ENCODE results near the gene CDH23. TPM values are rescaled to one million over a fixed set of nuclear protein-coding genes. Genes with fewer than 3 reads are reported as not detected.

The CDH23 gene
- total RNA-seq, 2 donors from 2014 or later = 3.9 to 4.4 TPM

DNA sequence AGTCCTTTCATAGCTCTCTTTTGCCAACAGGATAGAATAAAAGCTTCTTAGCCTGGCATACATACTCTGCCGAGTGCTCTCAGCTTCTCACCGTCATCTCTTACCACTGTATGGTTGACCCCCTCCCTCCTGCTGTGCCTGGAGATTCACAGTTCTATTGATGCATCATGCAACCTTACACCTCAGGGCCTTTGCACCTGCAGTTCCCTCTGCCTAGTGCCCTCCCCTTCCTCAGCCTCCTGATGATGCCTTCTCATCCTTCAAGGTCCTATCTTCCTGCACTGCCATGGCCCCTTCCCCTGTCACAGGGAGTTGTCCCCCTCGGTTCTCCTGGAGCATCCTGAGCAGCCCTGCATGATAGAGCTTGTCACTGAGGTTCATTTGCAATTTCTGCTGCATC, 81.5 kb downstream of the CDH23 start:
- Histone ChIP-seq H3K27ac (no peak overlapping the region), H3K9me3 (no peaks in the 10 kb centered on the region), H3K36me3 (no peaks in the 10 kb centered on the region), H3K4me1 (peaks cover 0 to 44% of the 10 kb centered on the region in 2 donors), H3K27me3 (no peaks in the 10 kb centered on the region), H3K4me3 (no peak overlapping the region)
- TF ChIP-seq, protein P1, sequence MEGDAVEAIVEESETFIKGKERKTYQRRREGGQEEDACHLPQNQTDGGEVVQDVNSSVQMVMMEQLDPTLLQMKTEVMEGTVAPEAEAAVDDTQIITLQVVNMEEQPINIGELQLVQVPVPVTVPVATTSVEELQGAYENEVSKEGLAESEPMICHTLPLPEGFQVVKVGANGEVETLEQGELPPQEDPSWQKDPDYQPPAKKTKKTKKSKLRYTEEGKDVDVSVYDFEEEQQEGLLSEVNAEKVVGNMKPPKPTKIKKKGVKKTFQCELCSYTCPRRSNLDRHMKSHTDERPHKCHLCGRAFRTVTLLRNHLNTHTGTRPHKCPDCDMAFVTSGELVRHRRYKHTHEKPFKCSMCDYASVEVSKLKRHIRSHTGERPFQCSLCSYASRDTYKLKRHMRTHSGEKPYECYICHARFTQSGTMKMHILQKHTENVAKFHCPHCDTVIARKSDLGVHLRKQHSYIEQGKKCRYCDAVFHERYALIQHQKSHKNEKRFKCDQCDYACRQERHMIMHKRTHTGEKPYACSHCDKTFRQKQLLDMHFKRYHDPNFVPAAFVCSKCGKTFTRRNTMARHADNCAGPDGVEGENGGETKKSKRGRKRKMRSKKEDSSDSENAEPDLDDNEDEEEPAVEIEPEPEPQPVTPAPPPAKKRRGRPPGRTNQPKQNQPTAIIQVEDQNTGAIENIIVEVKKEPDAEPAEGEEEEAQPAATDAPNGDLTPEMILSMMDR (IDR thresholded peaks at IDR 0.05) = no peak
- no peak for DNase-seq (ENCODE audit: low spot score)

DNA sequence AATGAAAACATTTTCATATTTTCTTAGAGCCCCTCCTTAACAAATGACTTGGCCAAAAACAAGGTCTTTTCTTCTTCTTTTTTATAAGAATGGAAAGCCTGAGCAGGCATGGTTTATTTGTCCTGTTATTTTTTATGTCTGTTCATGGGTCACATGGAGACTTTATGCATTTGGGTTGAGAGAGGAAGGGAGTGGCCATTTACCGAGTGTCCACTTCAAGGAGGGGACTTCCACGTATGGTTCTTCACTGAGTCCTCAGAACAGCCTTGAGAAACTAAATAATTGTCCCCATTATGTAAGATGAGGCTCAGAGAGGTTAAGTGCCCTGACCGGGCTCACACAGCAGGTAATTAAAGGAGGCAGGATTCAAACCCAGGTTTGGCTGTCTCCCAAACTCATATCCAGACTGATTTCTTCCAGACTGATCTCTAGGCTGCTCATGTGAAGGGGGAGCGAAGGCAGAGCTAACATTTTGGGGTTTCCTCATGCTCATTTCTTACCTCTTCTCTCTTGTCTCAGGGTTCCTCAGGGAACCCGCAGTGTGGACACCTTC, 82.2 kb downstream of the CDH23 start:
- TF ChIP-seq, protein P1 (IDR thresholded peaks at IDR 0.05) = no peak
- Histone ChIP-seq H3K27ac (no peak overlapping the region), H3K4me3 (no peak overlapping the region), H3K36me3 (no peaks in the 10 kb centered on the region), H3K9me3 (no peaks in the 10 kb centered on the region), H3K4me1 (peaks cover 0 to 39% of the 10 kb centered on the region in 2 donors), H3K27me3 (no peaks in the 10 kb centered on the region)
- no peak for DNase-seq (ENCODE audit: low spot score)

DNA sequence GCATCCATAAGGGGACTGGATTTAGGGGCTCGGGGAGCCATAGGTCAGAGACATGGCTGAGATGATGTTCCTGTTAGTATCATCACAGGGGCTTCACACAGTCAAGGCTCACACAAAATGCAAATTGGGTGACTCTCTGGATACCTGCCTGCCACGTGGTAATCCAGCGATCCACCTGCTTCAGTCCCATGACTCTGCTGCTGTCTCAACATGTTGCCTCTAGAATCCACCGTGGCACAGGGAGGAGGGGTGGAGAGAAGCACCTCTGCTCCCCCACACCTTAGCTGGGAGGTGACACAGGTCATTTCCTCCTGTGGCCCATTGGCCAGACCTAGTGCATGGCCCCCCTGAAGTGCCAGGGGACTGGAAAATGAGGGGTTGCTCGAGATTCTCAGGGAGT, 83.1 kb downstream of the CDH23 start:
- Histone ChIP-seq H3K36me3 (no peaks in the 10 kb centered on the region), H3K4me1 (peaks cover 0 to 30% of the 10 kb centered on the region in 2 donors), H3K4me3 (no peak overlapping the region), H3K27me3 (no peaks in the 10 kb centered on the region), H3K27ac (no peak overlapping the region), H3K9me3 (no peaks in the 10 kb centered on the region)
- TF ChIP-seq, protein P1 (IDR thresholded peaks at IDR 0.05) = no peak
- no peak for DNase-seq (ENCODE audit: low spot score)

DNA sequence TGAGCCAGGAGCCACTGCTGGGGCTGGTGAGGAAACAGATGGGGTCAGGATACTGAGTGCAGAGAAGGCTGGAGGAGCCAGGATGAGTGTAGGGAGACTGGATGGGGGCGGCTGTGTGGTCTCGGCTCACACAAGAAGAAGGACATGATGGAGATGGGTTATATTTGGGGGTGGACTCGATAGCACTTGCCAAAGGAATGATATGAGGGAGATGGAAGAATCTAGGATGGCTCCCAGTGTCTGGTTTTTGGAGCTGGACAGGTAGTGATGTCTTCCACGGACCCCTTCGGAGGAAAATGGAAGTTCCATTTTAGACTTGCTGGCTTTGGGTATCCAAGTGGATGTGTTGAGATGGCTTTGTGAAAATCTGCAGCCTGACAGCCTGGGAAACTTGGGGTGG, 83.9 kb downstream of the CDH23 start:
- Histone ChIP-seq H3K36me3 (no peaks in the 10 kb centered on the region), H3K9me3 (no peaks in the 10 kb centered on the region), H3K27me3 (no peaks in the 10 kb centered on the region), H3K4me3 (no peak overlapping the region), H3K27ac (no peak overlapping the region), H3K4me1 (peaks cover 0 to 21% of the 10 kb centered on the region in 2 donors)
- DNase-seq (ENCODE audit: low spot score) = no peak
- TF ChIP-seq, protein P1 (IDR thresholded peaks at IDR 0.05) = no peak

DNA sequence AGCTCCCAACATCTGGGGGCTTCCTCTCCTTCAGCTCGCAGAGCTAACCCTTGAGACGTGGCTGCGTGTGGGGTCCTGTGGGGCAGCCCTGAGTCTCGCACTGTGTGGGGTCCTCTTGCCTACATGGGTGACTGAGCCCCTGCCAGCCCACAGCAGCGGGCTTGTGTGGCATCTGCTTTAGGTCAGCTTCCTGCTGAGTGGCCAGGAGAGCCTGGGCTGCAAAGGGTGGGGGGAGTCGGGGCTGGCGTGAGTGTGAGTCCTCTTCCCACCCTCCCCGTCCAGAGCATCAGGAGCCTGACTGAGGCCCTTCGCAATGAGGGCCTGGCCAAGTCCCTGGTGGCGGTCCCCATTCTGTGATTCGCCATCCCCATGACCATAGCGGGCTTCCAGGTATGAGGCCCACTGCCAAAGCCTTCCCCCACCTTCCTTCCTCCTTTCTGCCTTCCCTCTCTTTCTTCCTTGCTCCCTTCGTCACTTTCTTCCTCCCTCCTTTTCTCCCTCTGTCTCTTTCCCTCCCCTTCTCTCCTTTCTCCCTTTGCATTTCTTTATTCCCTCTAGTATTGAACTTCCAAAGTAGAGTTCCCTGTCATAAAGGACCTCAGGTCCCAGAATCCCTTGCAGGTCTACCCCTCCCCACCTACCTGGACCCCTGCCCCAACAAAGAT, 85.2 kb downstream of the CDH23 start:
- H3K27me3 ChIP-seq = no peaks in the 10 kb centered on the region
- H3K36me3 ChIP-seq = no peaks in the 10 kb centered on the region
- no peak overlapping the region for H3K27ac ChIP-seq
- peaks cover 0 to 9% of the 10 kb centered on the region in 2 donors for H3K4me1 ChIP-seq
- DNase-seq (ENCODE audit: low spot score) = no peak
- TF ChIP-seq, protein P1 (IDR thresholded peaks at IDR 0.05) = no peak
- no peaks in the 10 kb centered on the region for H3K9me3 ChIP-seq
- no peak overlapping the region for H3K4me3 ChIP-seq

DNA sequence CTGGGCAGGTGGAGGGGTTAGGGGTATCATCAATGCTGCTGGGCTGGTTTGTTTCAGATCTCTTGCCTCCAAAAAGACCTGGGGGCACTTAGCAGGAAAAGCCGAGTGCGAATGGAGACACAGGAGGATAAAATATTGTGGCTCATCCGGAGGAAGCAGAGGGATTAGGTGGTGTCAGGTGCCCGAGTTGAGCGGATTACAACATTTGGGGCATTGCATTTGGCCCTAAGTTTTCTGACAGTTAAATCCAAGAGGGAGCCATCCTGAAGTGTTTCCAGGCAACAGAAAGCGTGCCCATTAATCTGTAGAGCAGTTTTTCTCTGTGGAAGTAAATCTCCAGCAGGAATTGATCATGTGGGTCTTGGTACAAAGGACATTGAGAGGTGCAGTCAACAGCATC, 85.9 kb downstream of the CDH23 start:
- Histone ChIP-seq H3K36me3 (no peaks in the 10 kb centered on the region), H3K4me3 (no peak overlapping the region), H3K27me3 (no peaks in the 10 kb centered on the region), H3K9me3 (no peaks in the 10 kb centered on the region), H3K4me1 (peaks cover 0 to 2% of the 10 kb centered on the region in 2 donors), H3K27ac (no peak overlapping the region)
- no peak for DNase-seq (ENCODE audit: low spot score)
- TF ChIP-seq, protein P1 (IDR thresholded peaks at IDR 0.05) = no peak

Data from right atrium auricular region (tissue), 2 donors.